Suprapubic skin (tissue), 4 donors: Measurements from ENCODE around the gene CCDC14. TPM values are rescaled to one million over a fixed set of nuclear protein-coding genes. Genes with fewer than 3 reads are reported as not detected.

Source experiments
- DNase-seq, 2 donors: peaks; one replicate each; pipeline ENCODE4 v3.0.0-alpha.2; 2019; ENCODE audit warnings: low spot score in 2 of 2
- H3K27ac ChIP-seq: fragments of 200-600 bp; sonication (generic); one replicate; pipeline ENCODE4 v1.5.1; 2019
- H3K27me3 ChIP-seq: fragments of 200-600 bp; sonication (generic); one replicate; pipeline ENCODE4 v1.5.1; 2019
- H3K36me3 ChIP-seq: fragments of 200-600 bp; sonication (generic); one replicate; pipeline ENCODE4 v1.5.1; 2019
- H3K4me1 ChIP-seq: fragments of 200-600 bp; sonication (generic); one replicate; pipeline ENCODE4 v1.5.1; 2019
- H3K4me3 ChIP-seq: fragments of 200-600 bp; sonication (generic); one replicate; pipeline ENCODE4 v1.5.1; 2019; ENCODE audit warnings: mild to moderate bottlenecking
- H3K9me3 ChIP-seq: fragments of 200-600 bp; sonication (generic); one replicate; pipeline ENCODE4 v1.5.1; 2019
- EP300 ChIP-seq: sonication (generic); formaldehyde crosslinking; IDR thresholded peaks from one replicate; pipeline ENCODE4 v1.6.1; 2017; ENCODE audit warnings: antibody characterized with exemption
- POLR2A ChIP-seq, 2 donors: fragments of 450-650 bp; IDR thresholded peaks; one replicate each; pipeline ENCODE4 v1.6.1; 2017; ENCODE audit warnings: antibody characterized with exemption in 2 of 2, mild to moderate bottlenecking in 2 of 2, moderate library complexity in 2 of 2
- POLR2AphosphoS5 ChIP-seq, 3 donors: sonication (generic); formaldehyde crosslinking; IDR thresholded peaks; one replicate each; pipeline ENCODE4 v1.6.1; 2017; ENCODE audit warnings: antibody characterized with exemption in 3 of 3
- WGBS: methylation state at CpG from one replicate; pipeline ENCODE4 v1.1.5; 2018; 5-methylcytosine and 5-hydroxymethylcytosine counted together
- total RNA-seq, 4 donors: library from RNA; depleted of rRNA; stranded (reverse); fragments of >200 nt; gene quantifications; one replicate each; pipeline ENCODE4 v1.1.0, GENCODE V29; 2016
- TF ChIP-seq, protein P1 (sequence below), 2 donors: fragments of 200-600 bp in 1 of 2; fragments of 450-650 bp in 1 of 2; sonication (generic) in 1 of 2; IDR thresholded peaks; one replicate each; pipeline ENCODE4 v1.5.1; 2016 to 2019; ENCODE audit warnings: antibody characterized with exemption in 2 of 2, mild to moderate bottlenecking in 1 of 2, moderate library complexity in 1 of 2

Gene CCDC14
- total RNA-seq, 4 donors from 2014 or later = 10.8 to 73.5 (median 28.0) TPM

DNA sequence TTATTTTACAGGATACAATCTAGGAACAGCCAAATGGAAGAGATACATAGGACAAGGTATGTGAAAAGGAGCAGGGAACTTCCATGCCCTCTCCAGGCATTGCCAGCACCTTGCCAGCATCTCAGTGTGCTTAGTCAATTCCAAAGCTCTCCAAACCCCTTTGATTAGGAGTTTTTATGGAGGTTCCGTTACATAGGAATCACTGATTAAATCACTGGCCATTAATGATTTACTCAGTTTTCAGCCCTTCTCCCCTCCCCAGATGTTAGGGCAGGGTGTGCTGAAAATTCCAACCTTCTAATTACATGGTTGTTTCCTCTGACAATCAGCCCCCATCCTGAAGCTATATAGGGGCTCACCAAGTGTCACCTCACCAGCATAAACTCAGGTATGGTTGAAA lies 88.4 kb downstream of the CCDC14 start:
- TF ChIP-seq, protein P1, sequence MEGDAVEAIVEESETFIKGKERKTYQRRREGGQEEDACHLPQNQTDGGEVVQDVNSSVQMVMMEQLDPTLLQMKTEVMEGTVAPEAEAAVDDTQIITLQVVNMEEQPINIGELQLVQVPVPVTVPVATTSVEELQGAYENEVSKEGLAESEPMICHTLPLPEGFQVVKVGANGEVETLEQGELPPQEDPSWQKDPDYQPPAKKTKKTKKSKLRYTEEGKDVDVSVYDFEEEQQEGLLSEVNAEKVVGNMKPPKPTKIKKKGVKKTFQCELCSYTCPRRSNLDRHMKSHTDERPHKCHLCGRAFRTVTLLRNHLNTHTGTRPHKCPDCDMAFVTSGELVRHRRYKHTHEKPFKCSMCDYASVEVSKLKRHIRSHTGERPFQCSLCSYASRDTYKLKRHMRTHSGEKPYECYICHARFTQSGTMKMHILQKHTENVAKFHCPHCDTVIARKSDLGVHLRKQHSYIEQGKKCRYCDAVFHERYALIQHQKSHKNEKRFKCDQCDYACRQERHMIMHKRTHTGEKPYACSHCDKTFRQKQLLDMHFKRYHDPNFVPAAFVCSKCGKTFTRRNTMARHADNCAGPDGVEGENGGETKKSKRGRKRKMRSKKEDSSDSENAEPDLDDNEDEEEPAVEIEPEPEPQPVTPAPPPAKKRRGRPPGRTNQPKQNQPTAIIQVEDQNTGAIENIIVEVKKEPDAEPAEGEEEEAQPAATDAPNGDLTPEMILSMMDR (IDR thresholded peaks at IDR 0.05) = no peak
- TF ChIP-seq POLR2A (IDR thresholded peaks at IDR 0.05) (no peak), POLR2AphosphoS5 (IDR thresholded peaks at IDR 0.05) (no peak), EP300 (no peak)
- 94% methylated on average over 1 of the region's 1 CpG for WGBS
- no peak overlapping the region for H3K27ac ChIP-seq
- H3K9me3 ChIP-seq = no peaks in the 10 kb centered on the region
- no peak for DNase-seq
- H3K27me3 ChIP-seq = no peaks in the 10 kb centered on the region
- no peaks in the 10 kb centered on the region for H3K4me1 ChIP-seq
- no peaks in the 10 kb centered on the region for H3K36me3 ChIP-seq
- H3K4me3 ChIP-seq = no peak overlapping the region

DNA sequence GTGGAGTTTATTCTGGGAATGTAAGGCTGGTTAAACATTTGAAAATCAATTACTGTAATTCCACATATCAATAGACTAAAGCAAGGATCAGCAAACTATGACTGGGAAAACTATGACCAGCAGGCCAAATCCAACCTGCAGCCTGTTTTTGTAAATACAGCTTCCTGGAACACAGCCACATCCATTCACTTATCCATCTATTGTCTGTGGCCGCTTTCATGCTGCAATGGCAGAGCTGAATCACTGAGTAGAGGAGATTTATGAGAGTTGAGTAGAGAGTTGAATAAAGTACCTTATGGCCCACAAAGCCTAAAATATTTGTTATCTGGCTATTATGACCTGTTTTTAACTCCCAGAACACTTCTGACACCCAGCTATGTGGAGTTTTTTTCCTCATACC lies 89.1 kb downstream of the CCDC14 start:
- no peak for DNase-seq
- WGBS = 76% methylated on average over 1 of the region's 1 CpG
- no peak overlapping the region for H3K27ac ChIP-seq
- H3K27me3 ChIP-seq = no peaks in the 10 kb centered on the region
- H3K4me1 ChIP-seq = no peaks in the 10 kb centered on the region
- no peaks in the 10 kb centered on the region for H3K36me3 ChIP-seq
- no peaks in the 10 kb centered on the region for H3K9me3 ChIP-seq
- TF ChIP-seq POLR2A (IDR thresholded peaks at IDR 0.05) (no peak), EP300 (no peak), POLR2AphosphoS5 (IDR thresholded peaks at IDR 0.05) (no peak)
- TF ChIP-seq, protein P1 (IDR thresholded peaks at IDR 0.05) = no peak
- no peak overlapping the region for H3K4me3 ChIP-seq

DNA sequence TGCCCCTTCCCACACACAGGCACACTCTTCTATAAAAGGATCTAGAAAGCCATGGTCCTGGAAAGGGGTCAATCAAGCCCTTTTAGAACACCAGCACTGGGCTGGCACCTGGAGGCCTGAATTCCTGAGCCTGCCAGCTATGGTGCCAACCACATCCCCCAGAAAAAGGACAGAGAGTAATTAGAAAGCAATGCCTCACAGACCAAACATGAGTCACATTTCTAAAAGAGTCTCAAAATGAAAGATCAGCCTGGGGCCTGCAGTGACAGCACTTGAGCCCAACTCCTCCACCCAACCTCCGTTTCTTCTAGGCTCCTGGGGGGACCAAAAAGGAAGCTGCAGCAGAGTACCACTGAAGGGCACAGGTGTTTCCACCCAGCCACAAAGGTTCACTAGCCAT lies 91.0 kb downstream of the CCDC14 start:
- no CpG with 5 or more reads among the region's 1 CpG for WGBS
- DNase-seq = no peak

DNA sequence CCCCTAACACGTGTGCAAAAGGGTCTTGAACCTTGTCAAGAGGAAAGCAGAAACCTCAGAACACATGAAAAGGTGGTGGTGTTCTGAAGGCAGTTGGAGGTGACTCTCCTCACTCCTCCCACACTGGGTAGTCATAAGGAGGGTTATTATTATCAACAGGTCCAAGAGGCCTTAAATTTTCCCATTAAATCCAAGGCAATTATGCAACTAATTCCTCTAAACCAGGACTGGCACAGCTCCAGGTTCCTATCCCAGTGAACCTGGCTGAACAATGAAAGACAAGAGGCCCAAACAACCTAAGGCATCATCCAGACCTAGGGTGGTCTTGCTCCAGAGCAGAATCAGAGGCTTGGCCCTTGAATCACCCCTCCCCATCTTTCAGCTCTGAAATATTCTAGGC lies 91.9 kb downstream of the CCDC14 start:
- no peak overlapping the region for H3K27ac ChIP-seq
- no peak overlapping the region for H3K4me3 ChIP-seq
- no peaks in the 10 kb centered on the region for H3K9me3 ChIP-seq
- H3K27me3 ChIP-seq = no peaks in the 10 kb centered on the region
- H3K4me1 ChIP-seq = no peaks in the 10 kb centered on the region
- H3K36me3 ChIP-seq = no peaks in the 10 kb centered on the region
- 88% methylated on average over 1 of the region's 1 CpG for WGBS
- TF ChIP-seq POLR2AphosphoS5 (IDR thresholded peaks at IDR 0.05) = no peak
- no peak for TF ChIP-seq POLR2A (IDR thresholded peaks at IDR 0.05)
- no peak for TF ChIP-seq EP300
- TF ChIP-seq, protein P1 (IDR thresholded peaks at IDR 0.05) = no peak
- no peak for DNase-seq

More for the DNA sequence above, 91.0 kb downstream of the CCDC14 start:
- H3K4me3 ChIP-seq = no peak overlapping the region
- no peak overlapping the region for H3K27ac ChIP-seq
- H3K4me1 ChIP-seq = no peaks in the 10 kb centered on the region
- no peaks in the 10 kb centered on the region for H3K27me3 ChIP-seq
- no peaks in the 10 kb centered on the region for H3K36me3 ChIP-seq
- H3K9me3 ChIP-seq = no peaks in the 10 kb centered on the region
- TF ChIP-seq EP300 = no peak
- no peak for TF ChIP-seq POLR2A (IDR thresholded peaks at IDR 0.05)
- no peak for TF ChIP-seq POLR2AphosphoS5 (IDR thresholded peaks at IDR 0.05)
- TF ChIP-seq, protein P1 (IDR thresholded peaks at IDR 0.05) = no peak

DNA sequence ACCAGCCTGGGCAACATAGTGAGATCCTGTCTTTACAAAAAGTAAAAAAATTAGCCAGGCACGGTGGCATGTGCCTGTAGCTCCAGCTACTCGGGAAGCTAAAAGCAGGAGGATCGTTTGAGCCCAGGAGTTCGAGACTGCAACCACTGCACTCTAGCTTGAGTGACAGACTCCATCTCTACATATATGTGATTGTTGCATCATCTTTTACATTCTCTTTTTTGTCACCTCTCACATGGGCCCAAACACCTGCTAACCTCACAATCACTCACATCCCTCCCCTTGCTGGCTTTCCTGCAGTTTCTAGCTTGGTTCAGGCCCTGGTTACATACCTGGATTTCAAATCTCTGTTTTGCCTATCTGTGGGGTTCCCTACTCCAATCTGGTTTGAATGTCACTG lies 96.3 kb downstream of the CCDC14 start:
- H3K4me1 ChIP-seq = no peaks in the 10 kb centered on the region
- no peak overlapping the region for H3K4me3 ChIP-seq
- H3K36me3 ChIP-seq = no peaks in the 10 kb centered on the region
- no peaks in the 10 kb centered on the region for H3K9me3 ChIP-seq
- H3K27me3 ChIP-seq = no peaks in the 10 kb centered on the region
- DNase-seq = no peak
- WGBS = 98% methylated on average over 4 of the region's 4 CpGs
- TF ChIP-seq, protein P1 (IDR thresholded peaks at IDR 0.05) = no peak
- TF ChIP-seq EP300 (no peak), POLR2AphosphoS5 (IDR thresholded peaks at IDR 0.05) (no peak), POLR2A (IDR thresholded peaks at IDR 0.05) (no peak)
- H3K27ac ChIP-seq = no peak overlapping the region

Other genes starting within 250 kb of the CCDC14 start
- 10 to 100 TPM; 24.6 to 47.0 (median 39.2) TPM for gene MYLK, start 76.9 kb downstream of the CCDC14 start, total RNA-seq
- 1 to 10 TPM; 1.4 to 6.0 (median 2.4) TPM for gene ROPN1, start 30.9 kb upstream of the CCDC14 start, total RNA-seq
- 10 to 100 TPM in 3 of 4 donors, 1 to 10 TPM in 1; 7.8 to 37.9 (median 19.7) TPM for gene KALRN, start 72.1 kb upstream of the CCDC14 start, total RNA-seq